Colonic mucosa (tissue), 4 donors: ENCODE results near the gene LRMDA. TPM values are rescaled to one million over a fixed set of nuclear protein-coding genes. Genes with fewer than 3 reads are reported as not detected.

Experiments
- DNase-seq: peaks from one replicate; pipeline ENCODE4 v3.0.0-alpha.2; 2020
- H3K27ac ChIP-seq: fragments of 200-600 bp; one replicate; pipeline ENCODE4 v1.8.0; 2021
- H3K27me3 ChIP-seq: fragments of 200-600 bp; one replicate; pipeline ENCODE4 v1.8.0; 2021
- H3K36me3 ChIP-seq: fragments of 200-600 bp; one replicate; pipeline ENCODE4 v1.8.0; 2021
- H3K4me1 ChIP-seq: fragments of 200-600 bp; one replicate; pipeline ENCODE4 v1.8.0; 2021; ENCODE audit warnings: mild to moderate bottlenecking
- H3K4me3 ChIP-seq: fragments of 200-600 bp; one replicate; pipeline ENCODE4 v1.8.0; 2021
- H3K9ac ChIP-seq, 2 donors: one replicate each; pipeline ENCODE4 v1.7.0; 2013; ENCODE audit warnings: control low read depth in 2 of 2, low read depth in 2 of 2, low read length in 2 of 2
- H3K9me3 ChIP-seq: fragments of 200-600 bp; one replicate; pipeline ENCODE4 v1.8.0; 2021
- intact Hi-C: fragments of 100-400 bp; cut with DNase I; formaldehyde crosslinking; loops from one replicate; pipeline ENCODE4 v1.14.1; 2022
- total RNA-seq, 2 donors: library from RNA; stranded (reverse); fragmentation: NEBNext Ultra II Directional in 1 of 2; extraction: Animal tissue kit (Norgen Biotek cat#: 25700) in 1 of 2; gene quantifications; one replicate each; pipeline ENCODE4 v1.2.1, GENCODE V29; 2021
- TF ChIP-seq, protein P1 (sequence below): fragments of 200-600 bp; IDR thresholded peaks from one replicate; pipeline ENCODE4 v1.8.0; 2022; ENCODE audit warnings: antibody characterized with exemption, mild to moderate bottlenecking
- donor health status: healthy.
- donor health status: DM: no; HTN: no; CAD: no.
- donor health status: DM: no; HTN: no; CAD: no.

The LRMDA gene
- total RNA-seq, 2 donors from 2014 or later: 2.5 to 5.2 TPM

GRCh38 chr10:75987616-75988015 is 556.2 kb downstream of the LRMDA start:
- H3K27ac ChIP-seq: no peak overlapping the region
- H3K36me3 ChIP-seq: no peaks in the 10 kb centered on the region
- intact Hi-C loops: no loop called here
- H3K27me3 ChIP-seq: no peaks in the 10 kb centered on the region
- no peak overlapping the region for H3K4me3 ChIP-seq
- TF ChIP-seq, protein P1, sequence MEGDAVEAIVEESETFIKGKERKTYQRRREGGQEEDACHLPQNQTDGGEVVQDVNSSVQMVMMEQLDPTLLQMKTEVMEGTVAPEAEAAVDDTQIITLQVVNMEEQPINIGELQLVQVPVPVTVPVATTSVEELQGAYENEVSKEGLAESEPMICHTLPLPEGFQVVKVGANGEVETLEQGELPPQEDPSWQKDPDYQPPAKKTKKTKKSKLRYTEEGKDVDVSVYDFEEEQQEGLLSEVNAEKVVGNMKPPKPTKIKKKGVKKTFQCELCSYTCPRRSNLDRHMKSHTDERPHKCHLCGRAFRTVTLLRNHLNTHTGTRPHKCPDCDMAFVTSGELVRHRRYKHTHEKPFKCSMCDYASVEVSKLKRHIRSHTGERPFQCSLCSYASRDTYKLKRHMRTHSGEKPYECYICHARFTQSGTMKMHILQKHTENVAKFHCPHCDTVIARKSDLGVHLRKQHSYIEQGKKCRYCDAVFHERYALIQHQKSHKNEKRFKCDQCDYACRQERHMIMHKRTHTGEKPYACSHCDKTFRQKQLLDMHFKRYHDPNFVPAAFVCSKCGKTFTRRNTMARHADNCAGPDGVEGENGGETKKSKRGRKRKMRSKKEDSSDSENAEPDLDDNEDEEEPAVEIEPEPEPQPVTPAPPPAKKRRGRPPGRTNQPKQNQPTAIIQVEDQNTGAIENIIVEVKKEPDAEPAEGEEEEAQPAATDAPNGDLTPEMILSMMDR: no peak
- DNase-seq: no peak
- no peaks in the 10 kb centered on the region for H3K4me1 ChIP-seq
- H3K9ac ChIP-seq: no peak overlapping the region
- H3K9me3 ChIP-seq: no peaks in the 10 kb centered on the region

DNA sequence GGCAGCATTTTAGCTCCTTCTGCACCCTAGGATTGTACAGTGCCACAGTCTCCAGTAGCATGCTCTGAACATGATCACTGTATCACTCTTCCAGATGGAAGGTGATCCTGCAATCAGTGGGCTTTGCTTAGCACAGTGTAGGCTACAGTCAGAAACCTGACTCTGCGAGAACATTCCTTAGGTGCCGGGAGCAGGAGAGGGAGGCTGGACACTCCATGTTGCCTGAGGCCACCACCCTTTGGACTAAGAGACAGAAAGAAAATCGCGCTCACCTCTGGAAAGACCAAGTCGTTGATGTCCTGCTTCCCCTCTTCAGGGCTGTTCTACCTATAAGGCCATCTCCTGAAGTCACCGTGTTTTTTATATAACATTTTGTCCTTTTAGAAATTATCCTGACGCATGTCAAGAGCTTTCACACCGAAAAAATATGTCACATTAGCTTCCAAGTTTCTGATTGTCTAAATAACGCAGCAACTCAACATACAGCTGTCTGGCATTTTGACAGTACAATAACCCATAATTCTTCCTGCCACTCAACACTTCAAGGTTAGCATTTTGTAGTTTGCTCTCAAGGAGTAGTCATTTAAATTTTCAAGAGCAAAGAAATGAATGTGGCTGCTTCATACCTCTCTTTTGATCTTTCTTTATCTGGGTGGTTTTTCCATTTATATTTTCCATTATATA is 563.1 kb downstream of the LRMDA start:
- DNase-seq: no peak
- Histone ChIP-seq H3K27ac (no peak overlapping the region), H3K9me3 (no peaks in the 10 kb centered on the region), H3K4me1 (no peaks in the 10 kb centered on the region), H3K9ac (no peak overlapping the region), H3K27me3 (no peaks in the 10 kb centered on the region), H3K36me3 (no peaks in the 10 kb centered on the region), H3K4me3 (no peak overlapping the region)
- TF ChIP-seq, protein P1: no peak
- intact Hi-C loops: no loop called here

GRCh38 chr10:75995041-75995430 is 563.6 kb downstream of the LRMDA start:
- TF ChIP-seq, protein P1: no peak
- intact Hi-C loops: no loop called here
- H3K4me3 ChIP-seq: no peak overlapping the region
- H3K36me3 ChIP-seq: no peaks in the 10 kb centered on the region
- H3K27ac ChIP-seq: no peak overlapping the region
- H3K27me3 ChIP-seq: no peaks in the 10 kb centered on the region
- no peaks in the 10 kb centered on the region for H3K9me3 ChIP-seq
- no peak for DNase-seq
- H3K4me1 ChIP-seq: no peaks in the 10 kb centered on the region
- H3K9ac ChIP-seq: no peak overlapping the region

DNA sequence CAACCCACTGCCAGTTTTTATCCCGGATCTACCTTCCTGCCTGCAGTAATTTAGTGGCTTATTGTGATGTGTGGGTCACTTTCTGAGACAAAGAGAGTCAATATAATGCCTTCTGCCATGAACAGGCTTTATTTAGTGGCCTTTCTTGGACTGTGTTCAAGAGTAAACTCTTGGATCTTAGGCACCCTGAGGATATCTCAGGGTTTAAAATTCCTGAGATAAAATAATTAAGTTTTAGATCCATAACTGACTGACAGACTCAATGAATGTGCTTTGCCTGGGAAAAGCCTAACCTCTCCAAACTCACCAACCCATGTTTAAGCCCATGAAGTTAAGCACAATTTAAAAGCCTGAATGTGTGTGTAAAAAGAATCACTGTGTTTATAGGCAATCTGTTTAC is 564.3 kb downstream of the LRMDA start:
- no peak for DNase-seq
- Histone ChIP-seq H3K4me1 (no peaks in the 10 kb centered on the region), H3K9ac (no peak overlapping the region), H3K27me3 (no peaks in the 10 kb centered on the region), H3K36me3 (no peaks in the 10 kb centered on the region), H3K4me3 (no peak overlapping the region), H3K27ac (no peak overlapping the region), H3K9me3 (no peaks in the 10 kb centered on the region)
- intact Hi-C loops: no loop called here
- TF ChIP-seq, protein P1: no peak

GRCh38 chr10:75999001-75999400 is 567.6 kb downstream of the LRMDA start:
- no peak for DNase-seq
- Histone ChIP-seq H3K4me1 (no peaks in the 10 kb centered on the region), H3K9ac (no peak overlapping the region), H3K9me3 (no peaks in the 10 kb centered on the region), H3K27ac (no peak overlapping the region), H3K4me3 (no peak overlapping the region), H3K36me3 (no peaks in the 10 kb centered on the region), H3K27me3 (no peaks in the 10 kb centered on the region)
- intact Hi-C loops: no loop called here
- TF ChIP-seq, protein P1: no peak
